GM19455 (cell line): Measurements from ENCODE around the gene ALOX12.
"Not testable (repeated sequence)": the region's sequence is repeated elsewhere in the genome, so short reads cannot be mapped to it uniquely, and the experiment has no call there.

ENCODE experiments used
- ATAC-seq: cut with Tn5 transposase; IDR thresholded peaks from one replicate; pipeline ENCODE4 v1.9.1; 2021; ENCODE audit not compliant: unreplicated experiment

ALOX12 gene

DNA sequence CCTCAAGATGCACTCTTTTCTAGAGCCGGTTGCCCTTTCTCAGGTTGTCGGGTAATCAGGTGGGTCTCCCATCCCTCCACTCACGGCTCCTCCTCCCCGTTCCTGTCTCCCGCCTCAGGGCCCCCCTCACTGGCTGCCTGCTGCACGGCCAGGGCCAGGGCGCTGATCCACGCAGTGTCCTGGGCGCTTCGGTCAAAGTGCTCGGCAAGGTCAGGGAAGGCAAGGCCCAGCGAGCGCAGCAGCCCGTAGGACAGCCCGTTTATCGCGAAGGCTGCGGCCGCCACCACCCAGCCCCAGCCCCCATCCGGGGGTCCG, 47.3 kb downstream of the ALOX12 start:
- ATAC-seq: no peak

DNA sequence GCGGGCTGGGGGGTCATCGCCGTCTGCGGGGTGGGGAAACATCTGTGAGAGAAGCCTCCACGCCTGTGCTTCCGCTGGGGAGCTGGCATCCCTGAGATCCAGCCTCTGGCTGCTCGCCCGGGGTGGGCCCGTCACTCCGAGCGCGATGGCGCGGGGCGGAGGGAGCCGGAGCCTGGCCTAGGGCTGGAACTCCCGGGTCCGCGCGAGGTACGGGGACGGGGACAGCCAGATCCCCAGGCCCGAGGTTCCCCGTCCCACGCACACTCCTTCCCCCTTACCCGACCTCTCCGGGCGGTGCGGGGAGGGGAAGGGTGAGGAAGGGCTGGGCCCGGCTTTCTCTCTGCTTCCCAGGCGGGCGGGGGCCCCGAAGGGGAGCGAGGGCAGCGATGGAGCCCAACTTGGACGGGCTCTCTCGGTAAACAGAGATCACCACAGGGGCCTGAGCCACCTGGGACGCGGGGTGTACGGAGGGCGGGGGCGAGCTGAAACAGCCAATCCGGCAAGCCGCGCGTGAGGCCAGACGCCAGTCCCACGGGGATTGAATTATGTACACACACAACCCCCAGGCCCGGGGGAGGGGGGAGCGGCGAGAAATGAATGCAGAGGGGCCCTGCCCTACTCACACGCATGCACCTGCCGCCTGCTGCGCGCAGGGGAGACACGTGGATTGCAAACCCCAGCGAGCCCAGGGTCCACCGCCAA, 47.8 kb downstream of the ALOX12 start, which contains the start of gene SLC16A11:
Gene SLC16A11, minus strand, starts transcription at position 596 of the 702 bp plus-strand sequence. Its CDS starts 579 bp downstream, at position 17.
- ATAC-seq: no peak

DNA sequence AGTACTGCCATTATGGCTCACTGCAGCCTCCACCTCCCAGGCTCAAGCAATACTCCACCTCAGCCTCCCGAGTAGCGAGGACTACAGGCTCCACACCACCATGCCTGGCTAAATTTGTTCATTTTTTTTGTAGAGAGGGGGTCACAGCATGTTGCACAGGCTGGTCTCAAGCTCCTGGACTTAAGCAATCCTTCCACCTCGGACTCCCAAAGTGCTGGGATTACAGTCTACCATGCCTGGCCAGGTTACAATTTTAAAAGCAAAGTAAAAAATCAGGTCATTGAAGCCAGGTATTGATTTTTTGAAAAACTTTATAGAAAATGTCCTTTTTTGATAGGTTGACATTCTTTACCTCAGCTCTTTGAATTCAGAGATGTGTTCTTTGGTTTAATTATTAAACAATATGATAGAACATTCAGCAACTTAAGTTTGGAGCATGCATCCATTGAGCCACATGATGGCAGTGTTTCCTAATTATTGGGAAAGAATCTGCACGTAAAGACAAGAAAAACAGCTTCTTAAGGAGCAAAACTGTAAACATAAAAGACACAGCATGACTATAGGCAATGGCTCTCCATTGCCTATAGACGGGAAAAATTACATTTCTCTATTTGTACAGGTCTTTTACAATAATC, 49.8 kb downstream of the ALOX12 start:
- ATAC-seq: no peak

DNA sequence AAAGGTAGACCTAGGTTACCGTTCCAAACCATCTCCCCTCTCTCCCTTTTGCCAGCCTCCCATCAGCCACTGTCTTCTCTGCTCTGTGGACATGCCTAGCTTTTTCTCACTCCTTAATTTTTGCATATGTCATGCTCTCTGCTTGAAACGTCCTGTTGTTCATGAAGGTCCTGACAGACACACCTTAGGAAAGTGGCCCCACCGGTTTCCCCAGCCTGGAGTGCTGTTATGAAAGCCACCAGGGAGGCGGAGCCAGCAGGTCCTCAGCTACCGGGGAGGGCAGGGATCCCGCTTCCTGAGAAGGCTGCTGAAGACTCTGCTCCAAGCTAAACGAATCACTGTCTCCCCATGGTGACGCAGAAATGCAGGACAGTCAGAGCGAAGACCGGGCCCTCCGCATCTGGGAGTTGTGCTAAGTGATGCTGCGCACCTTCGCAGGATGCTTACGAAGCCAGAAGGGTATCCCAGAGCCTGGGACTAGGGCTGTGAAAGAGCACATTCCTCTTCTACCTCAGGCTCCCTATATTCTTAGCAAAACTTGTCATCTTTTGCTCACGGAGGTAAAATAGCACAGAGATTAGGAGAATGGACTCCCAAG, 50.4 kb downstream of the ALOX12 start:
- ATAC-seq: no peak

DNA sequence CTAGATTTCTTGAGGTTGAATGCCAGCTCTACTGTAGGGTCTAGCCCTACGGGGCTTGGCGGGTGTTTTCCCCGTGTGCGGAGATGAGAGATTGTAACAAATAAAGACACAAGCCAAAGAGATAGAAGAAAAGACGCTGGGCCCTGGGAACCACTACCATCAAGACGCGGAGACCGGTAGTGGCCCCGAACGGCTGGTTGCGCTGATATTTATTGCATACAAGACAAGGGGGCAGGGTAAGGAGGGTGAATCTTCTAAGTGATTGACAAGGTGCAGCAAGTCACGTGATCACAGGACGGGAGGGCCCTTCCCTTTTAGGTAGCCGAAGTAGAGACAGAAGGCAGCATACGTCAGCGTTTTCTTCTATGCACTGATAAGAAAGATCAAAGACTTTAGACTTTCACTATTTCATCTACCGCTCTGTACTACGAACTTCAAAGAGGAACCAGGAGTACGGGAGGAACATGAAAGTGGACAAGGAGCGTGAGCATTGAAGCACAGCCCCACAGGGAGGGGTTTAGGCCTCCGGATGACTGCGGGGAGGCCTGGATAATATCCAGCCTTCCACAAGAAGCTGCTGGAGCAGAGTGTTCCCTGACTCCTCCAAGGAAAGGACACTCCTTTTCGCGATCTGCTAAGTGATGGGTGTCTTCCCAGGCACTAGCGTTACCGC, 51.0 kb downstream of the ALOX12 start:
- not testable (repeated sequence) for ATAC-seq

DNA sequence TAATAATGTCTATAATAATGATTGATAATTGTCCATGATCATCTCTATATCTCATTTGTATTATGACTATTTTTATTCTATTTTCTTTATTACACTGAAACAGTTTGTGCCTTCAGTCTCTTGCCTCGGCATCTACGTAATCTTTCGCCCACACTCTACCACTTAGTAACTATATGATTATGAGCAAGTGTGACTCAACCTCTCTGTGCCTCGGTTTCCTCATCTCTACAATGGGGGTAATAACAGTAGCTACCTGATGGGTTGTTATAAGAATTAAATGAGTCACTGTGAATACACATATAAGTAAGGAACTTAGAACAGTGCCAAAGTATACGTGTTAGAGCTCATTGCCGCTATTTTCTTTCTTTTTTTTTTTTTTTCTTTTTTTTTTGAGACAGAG, 51.7 kb downstream of the ALOX12 start:
- no peak for ATAC-seq

DNA sequence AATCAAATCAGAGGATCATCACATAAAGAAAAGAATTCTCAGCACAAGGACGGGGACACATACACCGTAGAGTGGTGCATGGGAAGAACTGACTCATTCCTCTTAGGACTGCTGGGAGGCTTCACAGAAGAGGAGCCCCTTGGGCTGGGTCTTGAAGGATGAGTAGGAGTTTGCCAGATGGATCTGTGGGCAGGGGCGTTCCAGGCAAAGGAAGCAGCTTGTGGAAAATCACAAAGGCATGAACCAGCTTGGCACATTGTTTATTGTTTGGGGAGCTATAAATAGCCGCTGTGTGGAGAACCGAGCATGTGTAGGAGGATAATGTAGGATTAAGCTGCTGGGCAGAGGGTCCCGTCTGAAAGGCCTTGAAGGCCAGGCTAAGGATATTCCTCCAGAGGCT, 53.1 kb downstream of the ALOX12 start:
- no peak for ATAC-seq

DNA sequence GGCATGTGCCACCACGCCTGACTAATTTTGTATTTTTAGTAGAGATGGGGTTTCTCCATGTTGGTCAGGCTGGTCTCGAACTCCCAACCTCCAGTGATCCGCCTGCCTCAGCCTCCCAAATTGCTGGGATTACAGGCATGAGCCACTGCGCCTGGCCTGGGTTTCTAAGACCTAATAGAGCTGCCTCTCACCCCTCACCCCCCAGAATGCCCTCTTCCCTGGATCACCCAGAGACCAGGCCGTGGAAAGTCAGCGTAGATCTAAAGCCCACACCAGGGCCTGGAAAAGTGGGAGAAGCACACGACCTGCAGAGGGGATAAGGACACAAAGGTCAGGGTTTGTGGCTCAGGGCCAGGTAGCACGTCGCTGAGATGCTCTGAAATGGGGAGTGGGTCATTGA, 54.7 kb downstream of the ALOX12 start:
- not testable (repeated sequence) for ATAC-seq

DNA sequence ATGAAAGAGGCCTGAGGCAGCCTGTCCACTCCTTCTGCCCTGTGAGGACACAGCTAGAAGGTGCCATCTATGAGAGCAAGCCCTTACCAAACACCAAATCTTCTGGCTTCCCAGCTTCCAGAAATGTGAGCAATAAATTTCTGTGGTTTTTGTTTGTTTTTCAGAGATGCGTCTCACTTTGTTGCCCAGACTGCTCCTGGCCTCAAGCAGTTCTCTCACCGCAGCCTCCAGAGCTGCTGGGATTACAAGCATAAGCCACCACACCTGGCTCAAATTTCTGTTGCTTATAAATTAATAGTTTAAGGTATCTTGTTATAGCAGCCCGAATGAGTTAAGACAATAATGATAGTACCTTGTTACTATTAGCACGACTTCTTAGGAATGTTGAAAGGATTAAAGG, 60.5 kb downstream of the ALOX12 start:
- no peak for ATAC-seq

DNA sequence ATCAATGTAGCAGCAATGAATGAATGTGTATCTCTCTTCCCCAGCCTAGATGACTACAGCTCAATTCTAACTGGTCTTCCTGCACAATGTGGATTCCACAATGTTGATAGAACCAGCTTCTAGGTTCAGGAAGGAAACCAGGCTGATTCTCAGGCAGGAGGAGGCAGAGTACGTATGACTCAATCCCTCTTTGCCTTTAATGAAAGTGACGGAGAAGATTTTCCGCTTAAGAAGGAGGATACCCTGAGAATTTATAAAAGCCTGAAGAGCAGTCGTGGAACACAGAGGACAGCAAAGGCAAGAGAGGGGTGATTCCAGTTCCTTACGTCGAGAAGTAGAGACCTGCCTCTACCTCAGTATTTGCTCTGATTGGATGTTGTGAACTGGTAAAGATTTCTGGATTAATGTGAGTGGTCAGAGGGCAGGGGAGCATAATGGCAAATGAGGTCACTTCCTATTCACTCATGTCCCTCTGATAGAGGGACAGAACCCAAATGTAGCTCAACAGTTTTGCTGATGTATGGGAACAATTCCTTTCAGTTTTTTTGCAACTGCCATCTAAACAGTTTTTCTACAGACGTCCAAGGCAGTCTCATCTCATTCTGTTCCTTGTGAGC, 63.1 kb downstream of the ALOX12 start:
- ATAC-seq: no peak
